Fibroblast of skin of abdomen (primary cell): Measurements from ENCODE around the gene TM4SF20.
"Not testable (repeated sequence)": the region's sequence is repeated elsewhere in the genome, so short reads cannot be mapped to it uniquely, and the experiment has no call there.

ENCODE experiments used
- DNase-seq: peaks from one replicate; pipeline ENCODE4 v3.0.0-alpha.2; 2013

The TM4SF20 gene

GRCh38 chr2:227366769-227367426, 12.2 kb downstream of the TM4SF20 start:
- DNase-seq, result peak; percentile 49

DNA sequence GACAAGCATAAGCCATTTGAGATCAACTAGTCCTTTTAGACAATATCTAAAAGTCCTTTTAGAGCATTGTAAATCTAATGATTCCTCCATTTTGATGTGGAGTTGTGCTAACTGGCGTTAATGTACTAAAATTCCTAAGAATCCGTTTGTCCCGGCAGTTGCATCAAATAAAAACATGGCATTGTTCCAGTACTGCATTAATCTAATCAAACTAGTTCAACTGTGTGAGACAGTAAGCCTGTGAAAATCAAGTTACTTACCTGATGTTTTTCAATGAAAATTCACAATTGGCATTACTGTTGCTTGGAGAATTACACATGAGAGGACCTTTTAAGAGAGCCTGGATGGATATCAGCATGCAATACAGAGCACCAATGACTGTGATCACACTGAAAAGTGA, 13.3 kb downstream of the TM4SF20 start:
- no peak for DNase-seq

- DNase-seq, result not testable (repeated sequence)
Measured at GRCh38 chr2:227364585-227365263, 14.4 kb downstream of the TM4SF20 start.

DNA sequence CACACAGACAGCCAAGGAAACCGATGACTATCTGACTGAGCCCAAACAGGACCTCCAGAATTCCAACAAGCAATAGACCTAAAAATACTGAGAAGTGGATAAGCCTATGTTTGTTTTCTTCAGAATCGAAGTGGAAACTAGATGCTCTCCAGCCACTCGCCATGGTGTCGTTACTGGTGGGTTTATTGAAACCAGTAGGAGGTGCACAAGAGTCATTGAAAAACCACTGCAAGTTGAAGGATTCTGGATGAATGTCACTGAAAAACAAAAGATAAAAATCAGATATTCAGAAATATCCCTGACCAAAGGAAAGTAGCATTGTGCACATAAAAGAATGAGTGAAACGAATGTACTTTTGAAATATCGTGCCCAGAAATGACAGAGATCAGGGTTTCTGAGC, 15.3 kb downstream of the TM4SF20 start:
- DNase-seq, result no peak

GRCh38 chr2:227360351-227360750, 18.8 kb downstream of the TM4SF20 start:
- DNase-seq, result no peak

DNA sequence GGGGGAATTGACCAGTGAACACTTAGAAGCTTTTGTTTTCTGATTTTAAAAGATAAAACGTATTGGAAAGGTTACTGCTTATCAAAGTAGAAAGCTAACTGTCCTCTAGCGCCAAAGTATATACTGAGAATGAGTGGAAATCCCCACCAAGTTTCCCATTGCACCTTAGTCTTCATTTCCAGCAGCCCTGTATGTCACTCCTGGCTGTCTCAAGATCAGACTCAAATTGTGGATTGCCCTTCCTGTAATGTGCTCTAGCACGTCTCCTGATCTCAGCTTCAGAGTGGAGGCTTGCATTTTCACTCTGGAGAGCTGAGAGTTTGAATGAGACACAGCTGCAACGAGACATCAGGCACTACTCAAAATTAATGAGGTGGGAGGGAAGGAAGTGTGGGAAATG, 27.5 kb downstream of the TM4SF20 start:
- DNase-seq, result no peak

DNA sequence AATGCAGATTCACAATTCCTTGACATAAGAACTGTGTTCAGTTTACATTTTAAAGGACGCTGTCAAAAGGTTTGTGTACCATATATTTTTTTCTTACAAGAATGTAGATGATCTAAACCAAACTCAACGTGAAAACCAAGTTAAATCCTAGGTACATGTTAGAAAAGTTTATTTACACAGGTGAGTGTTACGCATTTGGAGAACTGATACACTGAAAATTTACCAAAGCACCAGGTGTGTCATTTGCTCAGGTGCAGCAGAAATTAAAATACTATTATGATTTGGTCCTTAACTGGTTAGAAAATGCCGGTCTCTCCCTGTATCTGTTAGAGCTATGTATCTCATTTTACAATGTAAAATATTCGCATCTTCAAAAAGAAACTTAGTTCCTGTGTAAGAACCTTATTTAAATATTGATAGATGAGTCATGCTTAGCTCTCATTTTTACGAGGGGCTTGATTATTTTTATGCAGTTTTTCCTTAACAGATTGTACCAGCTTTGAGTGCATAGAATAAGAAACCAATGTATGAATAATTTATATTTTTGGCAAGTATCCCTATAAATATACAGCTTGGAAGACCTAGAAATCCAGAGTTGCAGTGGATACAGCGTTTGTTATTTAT, 29.0 kb downstream of the TM4SF20 start:
- DNase-seq, result no peak

- DNase-seq, result no peak
Measured at GRCh38 chr2:227348324-227348723, 30.8 kb downstream of the TM4SF20 start.

- DNase-seq, result no peak
Measured at GRCh38 chr2:227347117-227347516, 32.0 kb downstream of the TM4SF20 start.

GRCh38 chr2:227344231-227344630, 34.9 kb downstream of the TM4SF20 start:
- DNase-seq, result no peak

- no peak for DNase-seq
Measured at GRCh38 chr2:227341553-227341952, 37.6 kb downstream of the TM4SF20 start.

- DNase-seq, result no peak
Measured at GRCh38 chr2:227340106-227340505, 39.0 kb downstream of the TM4SF20 start.

DNA sequence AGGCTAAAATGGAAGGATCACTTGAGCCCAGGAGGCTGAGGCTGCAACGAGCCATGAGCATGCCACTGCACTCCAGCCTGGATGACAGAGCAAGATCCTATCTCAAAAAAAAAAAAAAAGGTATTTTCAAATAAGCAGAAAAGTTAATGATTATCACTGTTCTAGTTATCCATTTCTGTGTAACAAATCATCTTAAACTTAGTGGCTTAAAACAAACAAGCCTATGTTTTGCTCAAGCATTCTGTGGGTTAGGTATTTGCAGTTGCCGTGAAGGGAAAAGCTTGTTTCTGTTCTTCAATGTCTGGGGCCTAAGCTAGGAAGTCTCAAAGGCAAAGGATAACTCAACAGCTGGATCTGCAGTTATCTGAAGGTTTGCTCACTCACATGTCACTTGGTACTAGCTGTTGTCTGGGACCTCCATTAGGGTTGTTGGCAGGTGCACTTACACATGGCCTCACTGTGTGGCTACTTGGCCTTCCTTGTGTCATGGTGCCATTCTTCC, 40.0 kb downstream of the TM4SF20 start:
- no peak for DNase-seq

DNA sequence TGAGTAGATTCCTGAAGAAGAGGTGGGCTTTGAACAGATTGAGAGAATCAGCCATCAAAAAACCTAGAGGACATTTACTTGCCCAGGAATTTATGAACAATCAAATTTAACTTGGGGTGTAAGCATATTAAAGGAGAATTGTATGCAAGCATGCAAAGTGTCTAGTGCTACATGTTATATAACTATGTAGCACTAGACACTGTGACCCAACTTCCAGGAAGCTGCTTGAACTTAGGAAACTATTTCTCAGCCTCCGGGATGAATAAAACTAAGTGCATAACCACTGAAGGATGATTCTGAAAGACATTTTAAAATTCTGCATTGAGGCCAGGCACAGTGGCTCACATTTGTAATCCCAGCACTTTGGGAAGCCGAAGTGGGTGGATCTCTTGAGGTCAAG, 41.7 kb downstream of the TM4SF20 start:
- no peak for DNase-seq

DNA sequence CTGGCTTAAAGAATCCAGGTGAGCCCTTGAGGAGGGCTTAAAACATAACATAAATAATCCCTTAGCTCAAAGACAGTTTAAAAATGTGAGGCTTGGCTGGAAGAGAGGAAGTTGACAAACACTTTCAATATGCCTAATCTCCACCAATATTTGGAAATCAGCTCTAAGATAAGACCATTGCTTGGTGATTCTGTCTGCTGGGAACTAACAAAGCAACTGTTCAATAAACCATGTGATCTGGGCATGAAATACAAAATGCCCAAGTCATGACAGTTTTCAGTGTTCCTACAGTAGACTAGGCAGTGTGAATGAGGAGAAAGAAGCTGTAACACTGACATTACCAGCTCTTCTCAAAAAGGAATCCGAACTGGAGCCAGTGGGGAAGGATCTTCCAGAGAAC, 43.4 kb downstream of the TM4SF20 start:
- no peak for DNase-seq

DNA sequence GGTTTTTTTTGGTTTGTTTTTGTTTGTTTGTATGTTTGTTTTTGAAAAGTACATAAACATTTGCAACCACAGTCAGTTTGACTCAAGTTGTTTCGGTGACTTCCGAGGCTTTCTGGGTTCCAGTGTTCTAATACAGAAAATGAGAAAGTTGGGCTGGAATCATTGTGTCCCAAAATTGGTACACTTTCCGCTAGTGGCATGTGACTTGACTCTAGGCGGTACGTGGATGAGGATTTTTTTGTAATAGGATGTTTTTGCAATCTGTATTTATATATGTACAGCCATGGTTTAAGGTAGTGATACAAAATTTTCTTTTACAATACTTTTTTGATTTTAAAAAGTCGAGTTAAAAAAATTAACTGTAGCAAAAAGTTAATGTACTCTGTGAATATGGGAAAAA, 52.3 kb downstream of the TM4SF20 start:
- DNase-seq, result no peak

- peak; percentile 33 for DNase-seq
Measured at GRCh38 chr2:227325839-227326195, 53.3 kb downstream of the TM4SF20 start.

- DNase-seq, result peak; percentile 93
Measured at GRCh38 chr2:227324995-227325838, 53.9 kb downstream of the TM4SF20 start, which contains the start of gene MFF. Gene MFF, plus strand, starts transcription at chr2:227325251. Its CDS starts 5,415 bp downstream, at chr2:227330666.

GRCh38 chr2:227324642-227324994, 54.5 kb downstream of the TM4SF20 start:
- no peak for DNase-seq

DNA sequence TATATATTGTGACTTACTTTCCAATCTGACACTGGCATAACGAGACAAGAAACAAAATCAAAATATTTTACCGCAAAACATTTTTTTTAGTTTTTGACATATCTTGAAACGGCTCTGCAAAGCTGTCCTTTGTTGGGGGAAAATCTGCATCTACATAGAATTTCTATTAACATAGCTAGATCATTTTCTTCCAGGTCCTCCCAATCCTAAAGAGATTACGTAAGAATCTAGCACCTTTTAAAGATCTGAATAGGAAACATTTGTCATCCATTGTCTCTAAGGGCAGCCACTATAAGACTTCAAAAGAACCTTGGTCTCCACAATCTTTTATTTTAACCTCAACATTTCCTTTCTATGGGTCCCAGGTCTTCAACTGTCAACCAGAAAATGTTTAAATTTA, 55.3 kb downstream of the TM4SF20 start:
- no peak for DNase-seq

DNA sequence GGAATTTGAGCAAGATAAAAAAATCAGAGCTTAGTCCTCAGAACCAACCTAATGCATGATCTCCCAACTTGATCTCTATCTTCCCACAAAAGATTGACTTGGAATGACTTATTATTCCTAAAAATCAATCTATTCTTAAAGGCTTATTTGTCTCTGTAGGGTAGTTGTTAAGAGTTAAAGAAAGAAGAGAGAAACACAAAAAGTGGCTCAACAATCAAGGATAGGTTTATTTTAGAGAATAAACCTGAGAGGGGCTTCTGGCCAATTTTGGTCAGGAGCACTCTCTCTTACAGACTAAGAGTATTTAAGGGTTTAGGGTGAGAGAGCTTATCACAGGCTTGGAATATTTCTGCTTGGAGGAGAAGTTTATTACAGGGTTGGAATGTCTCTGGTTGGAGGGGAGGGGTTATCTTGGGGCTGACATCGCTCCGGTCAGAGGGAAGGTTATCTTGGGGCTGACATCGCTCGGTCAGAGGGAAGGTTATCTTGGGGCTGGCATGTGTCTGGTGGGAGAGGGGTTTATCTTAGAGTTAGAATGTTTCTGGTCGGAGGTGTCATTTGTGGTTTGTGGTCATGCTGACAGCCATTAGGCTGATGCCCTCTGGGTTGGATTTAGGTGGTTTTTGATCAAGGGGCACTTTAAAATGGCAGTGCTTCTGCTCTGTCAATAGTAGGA, 56.4 kb downstream of the TM4SF20 start:
- no peak for DNase-seq
